SK-N-SH (cell line): ENCODE measurements around the gene SUFU. TPM values are rescaled to one million over a fixed set of nuclear protein-coding genes. Genes with fewer than 3 reads are reported as not detected.

Source experiments
- CTCF ChIA-PET: fragments of 300-600, 350-600 bp; formaldehyde crosslinking; extraction: SDS; loops from one replicate; lab custom pipeline; 2021; lab: Yijun Ruan, JAX
- POLR2A ChIA-PET: fragments of 350-600 bp; sonication (Branson Sonifier 250); formaldehyde crosslinking; extraction: SDS; loops from one replicate; lab custom pipeline; 2020; ENCODE audit warnings: antibody characterized with exemption, inconsistent platforms; lab: Yijun Ruan, JAX
- DNase-seq: peaks from one replicate; pipeline ENCODE4 v3.0.0; 2012
- H2AFZ ChIP-seq: fragments of 200-600 bp; sonication (generic); 2 replicates; pipeline ENCODE4 v1.8.1; 2016; ENCODE audit warnings: antibody characterized with exemption, mild to moderate bottlenecking, low read depth
- H3F3A ChIP-seq: fragments of 200-600 bp; sonication (generic); replicated peaks from 2 replicates; pipeline ENCODE3; 2016; ENCODE audit warnings: antibody characterized with exemption, mild to moderate bottlenecking; ENCODE audit not compliant: insufficient read depth
- H3K27ac ChIP-seq, 2 experiments: fragments of 200-500 bp in 1 of 2; fragments of 200-600 bp in 1 of 2; sonication (Bioruptor generic) in 1 of 2; sonication (generic), shearing (Covaris generic) in 1 of 2; 2 replicates each; pipeline versions ENCODE4 v1.5.1 to v1.6.1; 2014 to 2016; ENCODE audit warnings: low read depth in 2 of 2, inconsistent platforms in 1 of 2, low read length in 1 of 2, mild to moderate bottlenecking in 1 of 2, mixed read lengths in 1 of 2
- H3K27me3 ChIP-seq: fragments of 200-600 bp; sonication (generic), shearing (Covaris generic); 2 replicates; pipeline ENCODE4 v1.6.1; 2016; ENCODE audit warnings: mixed run types; ENCODE audit not compliant: insufficient read depth
- H3K36me3 ChIP-seq, 2 experiments: fragments of 200-500 bp in 1 of 2; fragments of 200-600 bp in 1 of 2; sonication (Bioruptor generic) in 1 of 2; sonication (generic) in 1 of 2; replicated peaks in 1 of 2; 2 replicates each; pipeline versions ENCODE3 to v1.5.1; 2014 to 2016; ENCODE audit warnings: low read length in 1 of 2, mild to moderate bottlenecking in 1 of 2; ENCODE audit not compliant: insufficient read depth in 2 of 2, control insufficient read depth in 1 of 2
- H3K4me1 ChIP-seq, 2 experiments: fragments of 200-500 bp in 1 of 2; fragments of 200-600 bp in 1 of 2; sonication (Bioruptor generic) in 1 of 2; sonication (generic), shearing (Covaris generic) in 1 of 2; 2 replicates each; pipeline versions ENCODE4 v1.5.1 to v1.6.1; 2014 to 2016; ENCODE audit warnings: low read depth in 1 of 2, low read length in 1 of 2, mixed run types in 1 of 2; ENCODE audit not compliant: insufficient read depth in 2 of 2, control insufficient read depth in 1 of 2
- H3K4me2 ChIP-seq: fragments of 200-600 bp; sonication (generic), shearing (Covaris generic); 2 replicates; pipeline ENCODE4 v1.6.1; 2017; ENCODE audit warnings: mixed run types
- H3K4me3 ChIP-seq, 2 experiments: fragments of 200-500 bp in 1 of 2; fragments of 200-600 bp in 1 of 2; sonication (Bioruptor generic) in 1 of 2; sonication (generic), shearing (Covaris generic) in 1 of 2; 2 replicates each; pipeline versions ENCODE4 v1.5.1 to v1.8.1; 2014 to 2016; ENCODE audit warnings: low read depth in 2 of 2, inconsistent platforms in 1 of 2, low read length in 1 of 2, mild to moderate bottlenecking in 1 of 2, mixed read lengths in 1 of 2, moderate library complexity in 1 of 2
- H3K79me2 ChIP-seq: fragments of 200-600 bp; sonication (generic); 2 replicates; pipeline ENCODE4 v1.8.1; 2017; ENCODE audit warnings: mild to moderate bottlenecking; ENCODE audit not compliant: insufficient read depth
- H3K9ac ChIP-seq: fragments of 200-600 bp; sonication (generic); 2 replicates; pipeline ENCODE4 v1.6.1; 2017; ENCODE audit warnings: mixed run types
- H3K9me2 ChIP-seq: fragments of 200-600 bp; sonication (generic); 2 replicates; pipeline ENCODE4 v1.6.1; 2017; ENCODE audit warnings: mixed run types
- H3K9me3 ChIP-seq: fragments of 200-600 bp; sonication (generic); 2 replicates; pipeline ENCODE4 v1.6.1; 2017; ENCODE audit warnings: mixed run types, mild to moderate bottlenecking, moderate library complexity
- H4K20me1 ChIP-seq: fragments of 200-600 bp; sonication (generic); 2 replicates; pipeline ENCODE4 v1.6.1; 2017; ENCODE audit warnings: mild to moderate bottlenecking, mixed run types; ENCODE audit not compliant: insufficient read depth
- ELF1 ChIP-seq: IDR thresholded peaks from 2 replicates; pipeline ENCODE4 v1.4.0; 2012
- EP300 ChIP-seq, 2 experiments: IDR thresholded peaks; 2 replicates each; pipeline versions ENCODE4 v1.4.0 to v1.6.1; 2012; ENCODE audit warnings: borderline replicate concordance in 1 of 2, low read depth in 1 of 2, low read length in 1 of 2
- FOXJ3 ChIP-seq: sonication (generic); formaldehyde crosslinking; IDR thresholded peaks from 2 replicates; pipeline ENCODE4 v1.5.1; 2020; ENCODE audit warnings: mild to moderate bottlenecking, missing genetic modification reagents
- GABPA ChIP-seq: IDR thresholded peaks from 2 replicates; pipeline ENCODE4 v1.4.0; 2012; ENCODE audit warnings: low read depth, mild to moderate bottlenecking
- GATA2 ChIP-seq: sonication (generic); formaldehyde crosslinking; IDR thresholded peaks from 2 replicates; pipeline ENCODE4 v1.5.0; 2020; ENCODE audit warnings: mild to moderate bottlenecking, missing genetic modification reagents
- MEF2A ChIP-seq: IDR thresholded peaks from 2 replicates; pipeline ENCODE4 v1.4.0; 2012; ENCODE audit warnings: low read depth, borderline replicate concordance
- MXI1 ChIP-seq: IDR thresholded peaks from 2 replicates; pipeline ENCODE4 v1.6.1; 2012; ENCODE audit warnings: mild to moderate bottlenecking, low read depth, low read length, improper control_type of control experiment
- POLR2AphosphoS5 ChIP-seq: IDR thresholded peaks from 2 replicates; pipeline ENCODE4 v1.6.1; 2012; ENCODE audit warnings: low read depth, low read length
- RCOR1 ChIP-seq: fragments of 150-350 bp; IDR thresholded peaks from 2 replicates; pipeline ENCODE4 v1.6.1; 2017; ENCODE audit warnings: antibody characterized with exemption, low read length
- RFX5 ChIP-seq: IDR thresholded peaks from 2 replicates; pipeline ENCODE4 v1.6.1; 2012; ENCODE audit warnings: mild to moderate bottlenecking, improper control_type of control experiment, low read length
- SIN3A ChIP-seq: IDR thresholded peaks from 2 replicates; pipeline ENCODE4 v1.6.1; 2012; ENCODE audit warnings: low read depth, mild to moderate bottlenecking, low read length, moderate library complexity, borderline replicate concordance
- SMC3 ChIP-seq: IDR thresholded peaks from 2 replicates; pipeline ENCODE4 v1.6.1; 2012; ENCODE audit warnings: low read depth, low read length, improper control_type of control experiment
- TAF1 ChIP-seq: IDR thresholded peaks from 2 replicates; pipeline ENCODE4 v1.6.1; 2012; ENCODE audit warnings: low read depth, mild to moderate bottlenecking, low read length, moderate library complexity, borderline replicate concordance
- USF2 ChIP-seq: fragments of 150-350 bp; IDR thresholded peaks from 2 replicates; pipeline ENCODE4 v1.6.1; 2017; ENCODE audit warnings: antibody characterized with exemption, low read length, low read depth, borderline replicate concordance
- YY1 ChIP-seq: IDR thresholded peaks from 2 replicates; pipeline ENCODE4 v1.4.0; 2012; ENCODE audit warnings: low read depth, mild to moderate bottlenecking
- WGBS: methylation state at CpG from one replicate; pipeline ENCODE4 v1.1.6; 2017; ENCODE audit warnings: low lambda C conversion rate; 5-methylcytosine and 5-hydroxymethylcytosine counted together
- polyA plus RNA-seq, 3 experiments: library from polyadenylated mRNA; depleted of rRNA; stranded (reverse); fragments of >200 nt; gene quantifications; 2 replicates each; pipeline ENCODE4 v1.2.3, GENCODE V29; 2012
- TF ChIP-seq, protein P1 (sequence below): fragments of 150-350 bp; IDR thresholded peaks from 2 replicates; pipeline ENCODE4 v1.6.1; 2016; ENCODE audit warnings: mild to moderate bottlenecking, low read depth, low read length
- TF ChIP-seq, protein P2 (sequence below): fragments of 200-600 bp; sonication (generic); IDR thresholded peaks from 2 replicates; pipeline ENCODE4 v1.6.1; 2017; ENCODE audit warnings: antibody characterized with exemption, mild to moderate bottlenecking, moderate library complexity
- TF ChIP-seq, protein P3 (sequence below): IDR thresholded peaks from 2 replicates; pipeline ENCODE4; 2012

SUFU gene
- polyA plus RNA-seq, 1 of the 3 experiments (the other 2 are of a cell fraction) = 5.7 TPM

DNA sequence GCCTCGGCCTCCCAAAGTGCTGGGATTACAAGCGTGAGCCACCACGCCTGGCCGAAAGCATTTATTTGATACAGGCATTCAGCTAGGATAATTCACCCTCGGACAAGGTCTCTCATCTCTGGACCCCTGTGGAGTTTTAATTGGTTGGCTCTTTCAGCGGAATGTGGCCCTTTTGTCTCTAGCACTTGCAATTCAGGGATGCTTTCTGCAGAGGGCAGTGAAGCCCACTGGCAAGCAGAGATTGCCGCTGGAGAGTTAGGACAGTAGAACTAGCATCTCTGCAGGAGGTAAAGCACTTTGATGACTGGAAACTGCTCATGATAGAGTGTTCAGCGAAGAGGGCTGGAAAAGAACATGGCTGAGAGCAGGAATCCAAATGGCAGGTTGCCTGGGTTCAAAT, 62.0 kb downstream of the SUFU start:
- TF ChIP-seq MXI1 = no peak
- TF ChIP-seq RFX5 = no peak
- TF ChIP-seq FOXJ3 (CRISPR knock-in tag) = no peak
- TF ChIP-seq POLR2AphosphoS5 = no peak
- TF ChIP-seq, protein P1, sequence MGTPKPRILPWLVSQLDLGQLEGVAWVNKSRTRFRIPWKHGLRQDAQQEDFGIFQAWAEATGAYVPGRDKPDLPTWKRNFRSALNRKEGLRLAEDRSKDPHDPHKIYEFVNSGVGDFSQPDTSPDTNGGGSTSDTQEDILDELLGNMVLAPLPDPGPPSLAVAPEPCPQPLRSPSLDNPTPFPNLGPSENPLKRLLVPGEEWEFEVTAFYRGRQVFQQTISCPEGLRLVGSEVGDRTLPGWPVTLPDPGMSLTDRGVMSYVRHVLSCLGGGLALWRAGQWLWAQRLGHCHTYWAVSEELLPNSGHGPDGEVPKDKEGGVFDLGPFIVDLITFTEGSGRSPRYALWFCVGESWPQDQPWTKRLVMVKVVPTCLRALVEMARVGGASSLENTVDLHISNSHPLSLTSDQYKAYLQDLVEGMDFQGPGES = no peak
- TF ChIP-seq RCOR1 = no peak
- no peak for TF ChIP-seq MEF2A
- TF ChIP-seq GATA2 = no peak
- no peak for TF ChIP-seq ELF1
- TF ChIP-seq, protein P2, sequence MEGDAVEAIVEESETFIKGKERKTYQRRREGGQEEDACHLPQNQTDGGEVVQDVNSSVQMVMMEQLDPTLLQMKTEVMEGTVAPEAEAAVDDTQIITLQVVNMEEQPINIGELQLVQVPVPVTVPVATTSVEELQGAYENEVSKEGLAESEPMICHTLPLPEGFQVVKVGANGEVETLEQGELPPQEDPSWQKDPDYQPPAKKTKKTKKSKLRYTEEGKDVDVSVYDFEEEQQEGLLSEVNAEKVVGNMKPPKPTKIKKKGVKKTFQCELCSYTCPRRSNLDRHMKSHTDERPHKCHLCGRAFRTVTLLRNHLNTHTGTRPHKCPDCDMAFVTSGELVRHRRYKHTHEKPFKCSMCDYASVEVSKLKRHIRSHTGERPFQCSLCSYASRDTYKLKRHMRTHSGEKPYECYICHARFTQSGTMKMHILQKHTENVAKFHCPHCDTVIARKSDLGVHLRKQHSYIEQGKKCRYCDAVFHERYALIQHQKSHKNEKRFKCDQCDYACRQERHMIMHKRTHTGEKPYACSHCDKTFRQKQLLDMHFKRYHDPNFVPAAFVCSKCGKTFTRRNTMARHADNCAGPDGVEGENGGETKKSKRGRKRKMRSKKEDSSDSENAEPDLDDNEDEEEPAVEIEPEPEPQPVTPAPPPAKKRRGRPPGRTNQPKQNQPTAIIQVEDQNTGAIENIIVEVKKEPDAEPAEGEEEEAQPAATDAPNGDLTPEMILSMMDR = no peak; the same call in 1 of the 2 replicates
- TF ChIP-seq YY1 = no peak
- TF ChIP-seq EP300 (IDR thresholded peaks at IDR 0.05; ENCODE audit: borderline replicate concordance in 1 of 2, low read depth in 1 of 2, low read length in 1 of 2) = no peak
- TF ChIP-seq USF2 = no peak
- TF ChIP-seq SIN3A = no peak
- no peak for TF ChIP-seq TAF1
- TF ChIP-seq GABPA = no peak
- TF ChIP-seq SMC3 = no peak
- TF ChIP-seq, protein P3, sequence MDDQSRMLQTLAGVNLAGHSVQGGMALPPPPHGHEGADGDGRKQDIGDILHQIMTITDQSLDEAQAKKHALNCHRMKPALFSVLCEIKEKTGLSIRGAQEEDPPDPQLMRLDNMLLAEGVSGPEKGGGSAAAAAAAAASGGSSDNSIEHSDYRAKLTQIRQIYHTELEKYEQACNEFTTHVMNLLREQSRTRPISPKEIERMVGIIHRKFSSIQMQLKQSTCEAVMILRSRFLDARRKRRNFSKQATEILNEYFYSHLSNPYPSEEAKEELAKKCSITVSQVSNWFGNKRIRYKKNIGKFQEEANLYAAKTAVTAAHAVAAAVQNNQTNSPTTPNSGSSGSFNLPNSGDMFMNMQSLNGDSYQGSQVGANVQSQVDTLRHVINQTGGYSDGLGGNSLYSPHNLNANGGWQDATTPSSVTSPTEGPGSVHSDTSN = no peak

More for the DNA sequence above, 62.0 kb downstream of the SUFU start:
- no peaks in the 10 kb centered on the region for H3K79me2 ChIP-seq
- H3K4me1 ChIP-seq = no peaks in the 10 kb centered on the region
- CTCF ChIA-PET = interaction anchor here (0.7 to 2.3 kb wide), 5 partner anchors 13 to 126 kb away, joined by 3 to 8 read pairs (median 4); partner anchors contain the start of gene SUFU
- POLR2A ChIA-PET = no interaction called here
- H3K4me3 ChIP-seq = no peak overlapping the region
- H3K9me3 ChIP-seq = no peaks in the 10 kb centered on the region
- H3K4me2 ChIP-seq = no peak overlapping the region
- H4K20me1 ChIP-seq = no peaks in the 10 kb centered on the region
- H3F3A ChIP-seq = no peaks in the 10 kb centered on the region
- H3K27me3 ChIP-seq = no peaks in the 10 kb centered on the region
- no peak overlapping the region for H2AFZ ChIP-seq
- H3K27ac ChIP-seq = no peak overlapping the region
- 98% methylated on average over 8 of the region's 8 CpGs for WGBS
- H3K9me2 ChIP-seq = no peaks in the 10 kb centered on the region
- no peak for DNase-seq
- H3K9ac ChIP-seq = no peak overlapping the region
- no peaks in the 10 kb centered on the region for H3K36me3 ChIP-seq
